Nephron (organoid): Measurements from ENCODE around the gene KAT7.

Experiments used
- H3K27ac Mint-ChIP-seq, 3 experiments: 2 replicates each; pipeline ENCODE4 v1.8.0; 2020; ENCODE audit warnings: mixed read lengths in 3 of 3, mild to moderate bottlenecking in 2 of 3, moderate library complexity in 1 of 3
- H3K27me3 Mint-ChIP-seq: 2 replicates; pipeline ENCODE4 v1.8.0; 2021; ENCODE audit warnings: low read depth, mild to moderate bottlenecking, moderate library complexity, mixed read lengths
- H3K36me3 Mint-ChIP-seq: 2 replicates; pipeline ENCODE4 v1.8.0; 2020; ENCODE audit warnings: low read depth, mixed read lengths
- H3K4me1 Mint-ChIP-seq: 2 replicates; pipeline ENCODE4 v1.8.0; 2020; ENCODE audit warnings: mixed read lengths
- H3K4me3 Mint-ChIP-seq, 3 experiments: 2 replicates each; pipeline ENCODE4 v1.8.0; 2020; ENCODE audit warnings: mild to moderate bottlenecking in 3 of 3, mixed read lengths in 3 of 3, moderate library complexity in 2 of 3
- H3K9me3 Mint-ChIP-seq: 2 replicates; pipeline ENCODE4 v1.8.0; 2020; ENCODE audit warnings: mixed read lengths
- TF ChIP-seq, protein P1 (sequence below), 3 experiments: fragments of 200-600 bp; sonication (generic); IDR thresholded peaks; one replicate each; pipeline ENCODE4 v1.5.0; 2021; ENCODE audit warnings: antibody characterized with exemption in 3 of 3; ENCODE audit not compliant: unreplicated experiment in 3 of 3

KAT7 gene

DNA sequence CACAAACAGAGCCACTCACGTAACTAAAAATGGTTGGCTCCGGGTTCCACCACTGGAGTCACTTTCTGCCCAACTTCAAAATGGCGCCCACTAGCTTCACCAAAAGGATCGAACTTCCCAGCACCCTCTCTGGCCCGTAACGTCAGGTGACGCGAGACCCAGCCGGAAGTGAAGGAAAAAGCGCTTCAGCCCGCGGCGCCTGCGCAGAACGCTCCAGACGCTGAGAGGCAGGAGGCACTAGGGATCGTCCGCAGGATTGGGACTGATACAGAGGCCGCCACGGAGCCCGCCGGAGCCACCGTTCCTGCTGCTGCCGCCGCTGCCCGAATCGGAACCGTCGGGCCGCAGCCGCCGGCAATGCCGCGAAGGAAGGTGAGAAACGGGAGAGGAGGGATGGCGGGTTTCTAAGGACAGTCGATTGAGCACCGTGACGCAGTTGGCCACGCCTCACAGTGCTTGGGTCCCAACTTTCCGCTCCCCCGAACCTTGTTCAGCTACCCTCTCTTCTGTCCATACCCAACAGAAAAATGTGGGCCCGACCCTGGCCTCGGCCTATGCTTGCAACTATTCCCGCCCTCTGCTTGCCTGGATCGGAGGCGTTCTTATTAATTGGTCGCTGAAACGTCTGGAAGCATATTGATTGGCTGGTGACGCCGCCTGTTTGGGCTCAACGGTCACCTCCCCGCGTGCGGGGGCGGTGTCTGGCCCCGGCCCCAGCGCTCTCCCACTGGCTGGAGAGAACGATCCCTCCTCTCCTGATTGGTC lies at the start of gene KAT7:
TSS of gene KAT7 (plus strand) at position 204 of the 765 bp plus-strand sequence. CDS start at position 358, 154 bp downstream.
- Mint-ChIP-seq H3K4me1 (peaks cover 40% of the 10 kb centered on the region), H3K9me3 (no peaks in the 10 kb centered on the region), H3K4me3 (peak within 1 kb of the TSS; percentile 92 to 98 (median 94)), H3K36me3 (peaks cover 31% of the 10 kb centered on the region), H3K27me3 (no peaks in the 10 kb centered on the region), H3K27ac (peak within 1 kb of the TSS; percentile 96 to 99 (median 99))
- TF ChIP-seq, protein P1, sequence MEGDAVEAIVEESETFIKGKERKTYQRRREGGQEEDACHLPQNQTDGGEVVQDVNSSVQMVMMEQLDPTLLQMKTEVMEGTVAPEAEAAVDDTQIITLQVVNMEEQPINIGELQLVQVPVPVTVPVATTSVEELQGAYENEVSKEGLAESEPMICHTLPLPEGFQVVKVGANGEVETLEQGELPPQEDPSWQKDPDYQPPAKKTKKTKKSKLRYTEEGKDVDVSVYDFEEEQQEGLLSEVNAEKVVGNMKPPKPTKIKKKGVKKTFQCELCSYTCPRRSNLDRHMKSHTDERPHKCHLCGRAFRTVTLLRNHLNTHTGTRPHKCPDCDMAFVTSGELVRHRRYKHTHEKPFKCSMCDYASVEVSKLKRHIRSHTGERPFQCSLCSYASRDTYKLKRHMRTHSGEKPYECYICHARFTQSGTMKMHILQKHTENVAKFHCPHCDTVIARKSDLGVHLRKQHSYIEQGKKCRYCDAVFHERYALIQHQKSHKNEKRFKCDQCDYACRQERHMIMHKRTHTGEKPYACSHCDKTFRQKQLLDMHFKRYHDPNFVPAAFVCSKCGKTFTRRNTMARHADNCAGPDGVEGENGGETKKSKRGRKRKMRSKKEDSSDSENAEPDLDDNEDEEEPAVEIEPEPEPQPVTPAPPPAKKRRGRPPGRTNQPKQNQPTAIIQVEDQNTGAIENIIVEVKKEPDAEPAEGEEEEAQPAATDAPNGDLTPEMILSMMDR (IDR thresholded peaks at IDR 0.05; ENCODE audit: unreplicated experiment in 3 of 3): no peak

DNA sequence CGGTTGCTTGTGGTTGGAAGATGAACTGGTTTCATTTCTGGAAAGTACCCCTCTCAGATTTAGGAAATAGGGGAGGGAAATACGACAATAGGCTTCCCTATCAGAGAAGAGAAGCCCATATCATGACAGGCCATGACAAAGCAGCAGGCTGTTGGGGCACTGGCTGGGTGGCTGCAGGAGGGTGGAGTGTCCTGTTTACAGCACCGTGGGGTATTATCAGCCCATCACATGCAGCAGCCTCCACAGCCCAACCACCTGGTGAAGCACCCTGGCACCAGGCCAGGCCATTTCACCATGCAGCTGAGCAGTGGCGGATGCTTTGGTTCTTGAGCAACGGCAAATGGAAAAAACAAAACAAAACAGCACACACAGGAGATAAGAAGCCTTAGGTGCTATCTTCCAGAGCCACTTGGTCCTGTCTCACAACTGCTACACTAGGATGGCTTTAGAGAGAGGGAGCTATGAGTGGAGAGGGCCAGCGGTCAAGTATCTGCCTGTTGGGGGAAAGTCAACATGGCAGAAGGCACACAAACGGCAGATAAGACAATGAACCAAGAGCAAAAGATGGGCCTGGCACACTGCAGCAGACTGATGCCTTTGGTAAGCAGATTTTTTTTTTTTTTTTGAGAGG lies 48.7 kb upstream of the KAT7 start:
- Mint-ChIP-seq H3K4me3 (no peak overlapping the region), H3K36me3 (no peaks in the 10 kb centered on the region), H3K27ac (peak overlapping the region in 2 of 3 experiments; percentile 12 to 76), H3K27me3 (no peaks in the 10 kb centered on the region), H3K9me3 (no peaks in the 10 kb centered on the region), H3K4me1 (peaks cover 41% of the 10 kb centered on the region)
- TF ChIP-seq, protein P1 (IDR thresholded peaks at IDR 0.05; ENCODE audit: unreplicated experiment in 3 of 3): no peak

DNA sequence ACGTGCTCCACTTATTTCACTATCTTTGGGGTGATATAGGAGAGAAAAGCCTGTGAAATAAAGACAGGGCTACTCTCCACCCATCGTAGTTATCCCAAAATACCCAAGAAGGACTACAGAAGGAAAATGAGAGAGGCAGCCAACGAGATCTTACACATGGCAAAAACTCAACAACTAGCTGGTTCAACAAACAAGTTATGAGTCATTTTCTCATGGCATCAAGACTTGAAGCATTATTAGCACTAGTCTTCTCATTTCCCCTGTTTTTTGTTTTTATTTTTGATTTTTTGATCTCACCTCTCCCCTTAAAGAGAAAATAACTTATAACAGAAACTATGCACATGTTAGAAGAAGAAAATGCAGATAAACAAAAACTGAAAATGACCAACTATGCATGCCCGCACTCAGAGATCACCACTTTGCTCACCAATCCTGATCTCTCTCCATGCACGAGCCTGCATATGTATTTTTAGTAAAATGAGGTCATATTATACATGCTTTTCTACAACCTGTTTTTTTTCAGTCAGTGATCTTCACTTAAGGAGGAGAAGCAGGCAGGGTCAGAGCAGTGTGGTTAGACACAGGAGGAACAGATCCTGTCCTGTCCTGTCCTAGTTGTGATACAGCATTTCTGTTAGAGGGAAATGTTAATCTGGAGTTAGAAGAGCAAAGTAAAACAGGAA lies 47.3 kb upstream of the KAT7 start:
- Mint-ChIP-seq H3K4me3 (no peak overlapping the region), H3K9me3 (no peaks in the 10 kb centered on the region), H3K27me3 (no peaks in the 10 kb centered on the region), H3K4me1 (peaks cover 53% of the 10 kb centered on the region), H3K27ac (peak overlapping the region in 2 of 3 experiments; percentile 48 to 94), H3K36me3 (no peaks in the 10 kb centered on the region)
- TF ChIP-seq, protein P1 (IDR thresholded peaks at IDR 0.05; ENCODE audit: unreplicated experiment in 3 of 3): no peak

DNA sequence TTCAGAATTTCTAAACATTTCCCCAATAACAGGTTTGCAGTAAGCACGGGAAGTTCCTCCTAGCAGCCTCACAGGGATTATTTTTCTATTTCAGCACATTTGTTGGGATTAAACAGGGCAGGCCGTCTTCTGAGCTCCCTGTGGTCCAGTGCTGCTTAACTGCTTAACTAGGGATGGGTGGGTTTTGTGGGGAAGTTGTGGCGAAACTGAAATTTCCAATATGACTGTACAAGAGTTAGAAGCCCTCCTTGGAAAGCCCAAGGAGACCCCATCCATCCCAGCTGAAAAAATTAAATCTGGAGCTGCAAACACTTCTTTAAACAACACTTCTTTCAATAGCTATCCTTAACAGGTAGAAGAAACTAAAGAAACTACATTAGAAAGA lies 46.8 kb upstream of the KAT7 start:
- Mint-ChIP-seq H3K27ac (peak overlapping the region; percentile 61 to 94 (median 91)), H3K9me3 (no peaks in the 10 kb centered on the region), H3K36me3 (no peaks in the 10 kb centered on the region), H3K4me1 (peaks cover 58% of the 10 kb centered on the region), H3K4me3 (no peak overlapping the region), H3K27me3 (no peaks in the 10 kb centered on the region)
- TF ChIP-seq, protein P1 (IDR thresholded peaks at IDR 0.05; ENCODE audit: unreplicated experiment in 3 of 3): no peak

DNA sequence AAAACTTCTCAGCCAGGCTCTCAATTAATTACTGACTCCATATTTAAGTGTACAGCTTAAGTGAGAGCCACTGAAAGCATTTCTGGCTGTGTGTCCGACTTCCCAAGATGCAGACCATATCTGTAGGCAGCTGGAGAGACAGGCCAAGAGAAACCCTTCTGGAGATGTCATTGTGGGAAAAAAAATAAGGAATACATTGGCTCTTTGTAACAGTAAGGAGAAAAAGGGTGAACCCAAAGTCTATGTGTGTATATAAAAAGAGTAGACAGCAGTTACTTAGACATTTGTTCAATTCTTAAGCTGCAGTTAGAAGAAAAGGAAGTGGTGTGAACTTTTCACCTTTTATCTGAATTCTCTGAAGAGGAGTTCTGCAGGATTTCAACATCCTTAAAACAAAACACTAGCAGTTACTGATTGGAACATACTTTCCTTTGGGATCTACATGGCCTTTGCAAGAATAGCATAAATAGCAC lies 46.3 kb upstream of the KAT7 start:
- Mint-ChIP-seq H3K9me3 (no peaks in the 10 kb centered on the region), H3K36me3 (no peaks in the 10 kb centered on the region), H3K27me3 (no peaks in the 10 kb centered on the region), H3K4me1 (peaks cover 63% of the 10 kb centered on the region), H3K27ac (peak overlapping the region; percentile 61 to 94 (median 91)), H3K4me3 (peak overlapping the region in 1 of 3 experiments; percentile 20)
- TF ChIP-seq, protein P1 (IDR thresholded peaks at IDR 0.05; ENCODE audit: unreplicated experiment in 3 of 3): no peak
